K562 (cell line): ENCODE results near the gene PITHD1. TPM values are rescaled to one million over a fixed set of nuclear protein-coding genes. Genes with fewer than 3 reads are reported as not detected.

ENCODE experiments used
- ATAC-seq: fragments of 200-7000 bp; cut with Tn5 transposase; 3 replicates; pipeline ENCODE4 v1.9.1; 2020; ENCODE audit warnings: moderate library complexity
- BruUV-seq: library from RNA; stranded (reverse); fragments of 400-500 nt; replicated peaks from 2 replicates; lab custom pipeline; 2021; lab: Mats Ljungman, UMichigan
- CTCF ChIA-PET: fragments of 300-600 bp; formaldehyde crosslinking; extraction: SDS; loops from one replicate; lab custom pipeline; 2021; ENCODE audit warnings: low intra/inter-chr PET ratio; lab: Yijun Ruan, JAX
- POLR2A ChIA-PET: fragments of 300-600, 350-650 bp; sonication (Branson Sonifier 250); formaldehyde crosslinking; extraction: SDS; loops from one replicate; lab custom pipeline; 2021; ENCODE audit warnings: antibody characterized with exemption, inconsistent platforms; lab: Yijun Ruan, JAX
- DNase-seq, 4 experiments: peaks; one replicate each; pipeline versions ENCODE4 v3.0.0 to v3.0.0-alpha.2; 2011 to 2018; ENCODE audit warnings: low spot score in 3 of 4, mixed read lengths in 3 of 4; ENCODE audit errors: extremely low read depth in 1 of 4
- FAIRE-seq: peaks from 2 replicates; lab custom pipeline; 2011; peaks lifted over from hg19 to GRCh38; lab: Jason Lieb, UNC
- H2AFZ ChIP-seq: 2 replicates; pipeline ENCODE4 v1.6.0; 2011; ENCODE audit warnings: low read depth, low read length, control low read depth, inconsistent platforms
- H3K27ac ChIP-seq: fragments of 200-600 bp; 3 replicates; pipeline ENCODE4 v1.8.0; 2011; ENCODE audit warnings: low read depth, mild to moderate bottlenecking, control low read depth, inconsistent platforms, low read length, moderate library complexity, mixed read lengths; ENCODE audit errors: extremely low read depth
- H3K27me3 ChIP-seq, 2 experiments: fragments of 300-600 bp in 1 of 2; 2 replicates in 1 of 2; 3 replicates in 1 of 2; pipeline versions ENCODE4 v1.6.0 to v1.8.0; 2011; ENCODE audit warnings: inconsistent platforms in 2 of 2, low read length in 2 of 2, mild to moderate bottlenecking in 1 of 2, mixed read lengths in 1 of 2, moderate library complexity in 1 of 2; ENCODE audit not compliant: control insufficient read depth in 2 of 2, insufficient read depth in 2 of 2
- H3K36me3 ChIP-seq: fragments of 300-600 bp; 3 replicates; pipeline ENCODE4 v1.8.0; 2011; ENCODE audit warnings: mild to moderate bottlenecking, low read length, inconsistent platforms; ENCODE audit not compliant: control insufficient read depth, insufficient read depth
- H3K4me1 ChIP-seq, 2 experiments: fragments of 200-600 bp in 1 of 2; replicated peaks in 1 of 2; 2 replicates in 1 of 2; 3 replicates in 1 of 2; pipeline versions ENCODE4 v1.5.1 to v1.8.0; 2011; ENCODE audit warnings: inconsistent platforms in 2 of 2, low read length in 2 of 2, mild to moderate bottlenecking in 1 of 2, mixed read lengths in 1 of 2, moderate library complexity in 1 of 2; ENCODE audit not compliant: control insufficient read depth in 2 of 2, insufficient read depth in 2 of 2
- H3K4me2 ChIP-seq: 2 replicates; pipeline ENCODE4 v1.6.1; 2011; ENCODE audit warnings: low read length, control low read depth, inconsistent platforms, mixed read lengths; ENCODE audit not compliant: insufficient read depth
- H3K4me3 ChIP-seq: fragments of 200-600 bp; sonication (generic), shearing (Covaris generic); 2 replicates; pipeline ENCODE4 v1.5.1; 2016; ENCODE audit warnings: control low read depth, inconsistent platforms
- H3K79me2 ChIP-seq: fragments of 200-600 bp; 3 replicates; pipeline ENCODE4 v1.8.0; 2011; ENCODE audit warnings: low read length, inconsistent platforms; ENCODE audit not compliant: control insufficient read depth, insufficient read depth
- H3K9ac ChIP-seq, 2 experiments: 2 replicates each; pipeline versions ENCODE4 v1.6.0 to v1.6.1; 2011; ENCODE audit warnings: low read depth in 2 of 2, low read length in 2 of 2, control low read depth in 1 of 2, inconsistent platforms in 1 of 2, mild to moderate bottlenecking in 1 of 2, mixed read lengths in 1 of 2; ENCODE audit not compliant: insufficient read depth in 1 of 2
- H3K9me1 ChIP-seq: one replicate; pipeline ENCODE4 v1.6.0; 2011; ENCODE audit warnings: inconsistent platforms, mild to moderate bottlenecking, low read length, moderate library complexity; ENCODE audit not compliant: control insufficient read depth, insufficient read depth
- H3K9me3 ChIP-seq: replicated peaks from 2 replicates; pipeline ENCODE4 v1.5.1; 2011; ENCODE audit warnings: low read depth, low read length, inconsistent platforms; ENCODE audit not compliant: control insufficient read depth, insufficient read depth
- H4K20me1 ChIP-seq: replicated peaks from 2 replicates; pipeline ENCODE4 v1.6.1; 2011; ENCODE audit warnings: low read length, inconsistent platforms, mixed read lengths; ENCODE audit not compliant: control insufficient read depth, insufficient read depth
- BDP1 ChIP-seq: IDR thresholded peaks from 3 replicates; pipeline ENCODE4 v1.6.1; 2011; ENCODE audit not compliant: insufficient read length, insufficient read depth
- CEBPZ ChIP-seq: fragments of 150-350 bp; IDR thresholded peaks from 2 replicates; pipeline ENCODE4 v1.6.1; 2014; ENCODE audit warnings: low read depth, mild to moderate bottlenecking, low read length, borderline replicate concordance
- FOXM1 ChIP-seq, 2 experiments: fragments of 450-650 bp in 1 of 2; sonication (generic) in 1 of 2; formaldehyde crosslinking in 1 of 2; IDR thresholded peaks; 2 replicates each; pipeline versions ENCODE4 v1.6.1 to v1.9.0; 2017 to 2022; ENCODE audit warnings: low read depth in 2 of 2, mild to moderate bottlenecking in 2 of 2, missing genetic modification reagents in 1 of 2, moderate library complexity in 1 of 2
- FUS ChIP-seq: fragments of 200-400 bp; formaldehyde crosslinking; optimal IDR thresholded peaks from 2 replicates; pipeline ENCODE3; 2017; ENCODE audit warnings: low read depth, low read length
- MCM5 ChIP-seq: fragments of 450-650 bp; IDR thresholded peaks from 2 replicates; pipeline ENCODE4 v1.6.1; 2016; ENCODE audit warnings: low read depth
- POU5F1 ChIP-seq: fragments of 150-350 bp; IDR thresholded peaks from 2 replicates; pipeline ENCODE4 v1.6.1; 2014; ENCODE audit warnings: borderline replicate concordance, low read length, low read depth, mild to moderate bottlenecking; ENCODE audit not compliant: partially characterized antibody
- SPI1 ChIP-seq: IDR thresholded peaks from 2 replicates; pipeline ENCODE4 v1.6.1; 2011; ENCODE audit warnings: low read depth, low read length, control low read depth, borderline replicate concordance
- UBTF ChIP-seq, 2 experiments: IDR thresholded peaks; 2 replicates each; pipeline ENCODE4 v1.6.1; 2012; ENCODE audit warnings: improper control_type of control experiment in 2 of 2, low read depth in 2 of 2, low read length in 2 of 2, borderline replicate concordance in 1 of 2
- VEZF1 ChIP-seq: fragments of 200-800 bp; sonication (Bioruptor generic); IDR thresholded peaks from 2 replicates; pipeline ENCODE4 v1.6.1; 2017; ENCODE audit warnings: missing genetic modification characterization, missing compliant biosample characterization
- XRCC4 ChIP-seq: IDR thresholded peaks from one replicate; pipeline ENCODE4 v1.6.1; 2011; ENCODE audit not compliant: insufficient read depth, insufficient read length; ENCODE audit errors: extremely low read depth
- ZNF668 ChIP-seq: fragments of 250-450 bp; sonication (Bioruptor Pico); IDR thresholded peaks from 2 replicates; pipeline ENCODE4 v1.8.0; 2022; ENCODE audit warnings: mild to moderate bottlenecking, inconsistent platforms
- WGBS: fragments of 100-300 bp; shearing (Covaris generic); methylation state at CpG from one replicate; pipeline ENCODE4 v1.1.6; 2016; ENCODE audit warnings: low coverage, mixed read lengths; ENCODE audit not compliant: insufficient coverage; ENCODE audit errors: missing lambda C conversion rate; 5-methylcytosine and 5-hydroxymethylcytosine counted together
- in situ Hi-C: fragments of 300-500 bp; cut with MboI; formaldehyde crosslinking; loops from 4 replicates; pipeline ENCODE4 v1.15.0; 2018; ENCODE audit warnings: inconsistent platforms, mixed read lengths
- intact Hi-C: fragments of 100-400 bp; cut with micrococcal nuclease; formaldehyde crosslinking; loops from 2 replicates; pipeline ENCODE4 v1.14.2; 2022
- polyA plus RNA-seq, 8 experiments: library from polyadenylated mRNA; depleted of rRNA in 4 of 8; stranded (reverse) in 5 of 8; unstranded in 3 of 8; fragments of >200 nt; fragmentation: Nextera tagmentation in 2 of 8; fragmentation: Illumina TruSeq in 1 of 8; extraction: Ambion mirVana in 2 of 8; extraction: Trizol in 1 of 8; gene quantifications; 2 replicates each; pipeline versions ENCODE4 v1.2.1 to v1.2.3, GENCODE V29; 2011 to 2014; ENCODE audit warnings: inconsistent platforms in 1 of 8, missing spikeins in 1 of 8
- total RNA-seq, 7 experiments: library from RNA; depleted of rRNA in 6 of 7; stranded (reverse); fragments of >200 nt in 6 of 7; fragmentation: Illumina TruSeq in 2 of 7; extraction: Trizol in 2 of 7; gene quantifications; 2 replicates each; pipeline versions ENCODE4 v1.2.1 to v1.2.3, GENCODE V29; 2011 to 2021; ENCODE audit warnings: low replicate concordance in 1 of 7

PITHD1 gene
- total and polyA plus RNA-seq, 9 of the 15 experiments (the other 6 are each of a cell fraction or from before 2014, with no cell fraction given): 46.5 to 175 (median 149) TPM

GRCh38 chr1:23814016-23814415, 35.8 kb downstream of the PITHD1 start:
- no peaks in the 10 kb centered on the region for H3K9me3 ChIP-seq
- H3K9ac ChIP-seq: no peak overlapping the region
- no peak overlapping the region for H3K4me2 ChIP-seq
- no peak overlapping the region for H3K4me3 ChIP-seq
- 68% methylated on average over 4 of the region's 4 CpGs for WGBS
- TF ChIP-seq VEZF1 (no peak), SPI1 (no peak), MCM5 (no peak), POU5F1 (no peak), CEBPZ (no peak), UBTF (IDR thresholded peaks at IDR 0.05; ENCODE audit: borderline replicate concordance in 1 of 2, low read depth in 2 of 2, low read length in 2 of 2) (no peak), FUS (no peak), ZNF668 (CRISPR knock-in tag) (no peak), BDP1 (no peak), FOXM1 (IDR thresholded peaks at IDR 0.05; ENCODE audit: low read depth) (no peak), FOXM1 (CRISPR knock-in tag; IDR thresholded peaks at IDR 0.05; ENCODE audit: low read depth) (no peak), XRCC4 (no peak)
- H4K20me1 ChIP-seq: no peaks in the 10 kb centered on the region
- no peak overlapping the region for H2AFZ ChIP-seq
- peaks cover 25% of the 10 kb centered on the region; the same call in 2 of the 3 replicates for H3K36me3 ChIP-seq
- ChIA-PET POLR2A (interaction anchor here (0.7 to 2.1 kb wide), 3 partner anchors 10 to 16 kb away, joined by 3 to 10 read pairs (median 3); no protein-coding TSS in a partner anchor), CTCF (no interaction called here)
- ATAC-seq (no peak), DNase-seq (no peak), FAIRE-seq (no peak)
- no TSS peak for BruUV-seq
- intact Hi-C loops (no loop called here), in situ Hi-C loops (no loop called here)
- no peaks in the 10 kb centered on the region for H3K9me1 ChIP-seq
- H3K27ac ChIP-seq: no peak overlapping the region
- H3K79me2 ChIP-seq: no peaks in the 10 kb centered on the region
- H3K4me1 ChIP-seq: peaks cover 0 to 6% of the 10 kb centered on the region in 2 experiments; a peak in 3 of 5 replicates
- H3K27me3 ChIP-seq: no peaks in the 10 kb centered on the region
